H9 (cell line): ENCODE measurements around the gene RGS3. TPM values are rescaled to one million over a fixed set of nuclear protein-coding genes. Genes with fewer than 3 reads are reported as not detected.
A peak's percentile ranks its signal among the peaks of the same experiment; 100 is the strongest.

Experiments used
- DNase-seq: peaks from one replicate; pipeline ENCODE4 v3.0.0-alpha.2; 2017
- H2AFZ ChIP-seq: one replicate; pipeline ENCODE4 v1.6.1; 2013; ENCODE audit warnings: mild to moderate bottlenecking, low read length, control low read depth, moderate library complexity
- H2AK5ac ChIP-seq: 2 replicates; pipeline ENCODE4 v1.6.1; 2013; ENCODE audit warnings: low read length, control low read depth, mixed read lengths; ENCODE audit not compliant: insufficient read length
- H2BK120ac ChIP-seq: one replicate; pipeline ENCODE4 v1.6.1; 2013; ENCODE audit warnings: low read depth, mild to moderate bottlenecking, low read length, control low read depth, inconsistent platforms; ENCODE audit not compliant: poor library complexity, severe bottlenecking
- H2BK12ac ChIP-seq: 2 replicates; pipeline ENCODE4 v1.6.1; 2013; ENCODE audit warnings: low read length, control low read depth, mixed read lengths, low read depth; ENCODE audit not compliant: insufficient read length
- H2BK15ac ChIP-seq: 2 replicates; pipeline ENCODE4 v1.6.1; 2013; ENCODE audit warnings: low read depth, low read length, control low read depth
- H2BK20ac ChIP-seq: one replicate; pipeline ENCODE4 v1.6.1; 2013; ENCODE audit warnings: low read depth, mild to moderate bottlenecking, low read length, control low read depth, inconsistent platforms; ENCODE audit not compliant: poor library complexity, severe bottlenecking
- H2BK5ac ChIP-seq: 2 replicates; pipeline ENCODE4 v1.6.1; 2013; ENCODE audit warnings: low read length, control low read depth, mixed read lengths; ENCODE audit not compliant: insufficient read length
- H3K14ac ChIP-seq: 2 replicates; pipeline ENCODE4 v1.6.1; 2013; ENCODE audit warnings: low read length, control low read depth; ENCODE audit not compliant: insufficient read depth
- H3K18ac ChIP-seq: 2 replicates; pipeline ENCODE4 v1.6.1; 2013; ENCODE audit warnings: low read depth, mild to moderate bottlenecking, mixed read lengths, low read length, control low read depth; ENCODE audit not compliant: insufficient read length
- H3K23ac ChIP-seq: 2 replicates; pipeline ENCODE4 v1.6.1; 2013; ENCODE audit warnings: low read length, control low read depth, mixed read lengths, low read depth; ENCODE audit not compliant: insufficient read length
- H3K23me2 ChIP-seq: 2 replicates; pipeline ENCODE4 v1.6.1; 2013; ENCODE audit warnings: low read depth, mild to moderate bottlenecking, mixed read lengths, low read length, control low read depth; ENCODE audit not compliant: insufficient read length, poor library complexity, severe bottlenecking
- H3K27ac ChIP-seq: 2 replicates; pipeline ENCODE4 v1.5.1; 2013; ENCODE audit warnings: low read length, control low read depth, mixed read lengths, low read depth; ENCODE audit not compliant: insufficient read length
- H3K27me3 ChIP-seq: 2 replicates; pipeline ENCODE4 v1.6.1; 2013; ENCODE audit warnings: low read length, control low read depth, inconsistent platforms; ENCODE audit not compliant: insufficient read depth
- H3K4ac ChIP-seq: 2 replicates; pipeline ENCODE4 v1.6.1; 2013; ENCODE audit warnings: low read depth, mild to moderate bottlenecking, control low read depth, inconsistent platforms, low read length, moderate library complexity
- H3K4me1 ChIP-seq: 2 replicates; pipeline ENCODE4 v1.6.1; 2013; ENCODE audit warnings: low read length, control low read depth, inconsistent platforms; ENCODE audit not compliant: insufficient read depth
- H3K4me2 ChIP-seq: 2 replicates; pipeline ENCODE4 v1.6.1; 2013; ENCODE audit warnings: low read length, control low read depth, mixed read lengths; ENCODE audit not compliant: insufficient read length, insufficient read depth
- H3K56ac ChIP-seq: 2 replicates; pipeline ENCODE4 v1.6.1; 2013; ENCODE audit warnings: low read depth, mild to moderate bottlenecking, mixed read lengths, low read length, control low read depth; ENCODE audit not compliant: insufficient read length
- H3K79me1 ChIP-seq: 2 replicates; pipeline ENCODE4 v1.6.1; 2013; ENCODE audit warnings: low read depth, mild to moderate bottlenecking, moderate library complexity, low read length, control low read depth, inconsistent platforms; ENCODE audit not compliant: insufficient read depth, poor library complexity, severe bottlenecking
- H3K79me2 ChIP-seq: 2 replicates; pipeline ENCODE4 v1.6.1; 2013; ENCODE audit warnings: low read length, control low read depth, inconsistent platforms; ENCODE audit not compliant: insufficient read depth
- H3K9ac ChIP-seq: 2 replicates; pipeline ENCODE4 v1.6.1; 2013; ENCODE audit warnings: low read length, control low read depth, mixed read lengths; ENCODE audit not compliant: insufficient read length; ENCODE audit errors: extremely low read depth
- H3K9me3 ChIP-seq: one replicate; pipeline ENCODE4 v1.6.1; 2013; ENCODE audit warnings: low read depth, low read length, inconsistent platforms; ENCODE audit not compliant: control insufficient read depth
- H3T11ph ChIP-seq: one replicate; pipeline ENCODE4 v1.6.1; 2013; ENCODE audit warnings: mild to moderate bottlenecking, low read length, control low read depth, inconsistent platforms
- H4K20me1 ChIP-seq: one replicate; pipeline ENCODE4 v1.6.1; 2013; ENCODE audit not compliant: control insufficient read depth, insufficient read length, insufficient read depth
- H4K5ac ChIP-seq: 2 replicates; pipeline ENCODE4 v1.6.1; 2013; ENCODE audit warnings: low read depth, mild to moderate bottlenecking, mixed read lengths, low read length, control low read depth; ENCODE audit not compliant: insufficient read length
- H4K8ac ChIP-seq: replicated peaks from 2 replicates; pipeline ENCODE4 v1.6.1; 2013; ENCODE audit warnings: low read length, control low read depth, mixed read lengths, low read depth; ENCODE audit not compliant: insufficient read length
- H4K91ac ChIP-seq: 2 replicates; pipeline ENCODE4 v1.6.1; 2013; ENCODE audit warnings: low read depth, mild to moderate bottlenecking, moderate library complexity, mixed read lengths, low read length, control low read depth; ENCODE audit not compliant: insufficient read length
- H3K27ac Mint-ChIP-seq, 3 experiments: 2 replicates in 2 of 3; 3 replicates in 1 of 3; pipeline ENCODE4 v1.8.0; 2020 to 2021; ENCODE audit warnings: mixed read lengths in 3 of 3, mild to moderate bottlenecking in 1 of 3, moderate library complexity in 1 of 3
- H3K27me3 Mint-ChIP-seq: 2 replicates; pipeline ENCODE4 v1.8.0; 2021; ENCODE audit warnings: low read depth, mild to moderate bottlenecking, moderate library complexity, mixed read lengths
- H3K36me3 Mint-ChIP-seq, 3 experiments: 2 replicates in 2 of 3; 3 replicates in 1 of 3; pipeline ENCODE4 v1.8.0; 2020 to 2021; ENCODE audit warnings: low read depth in 3 of 3, mixed read lengths in 3 of 3; ENCODE audit not compliant: insufficient read depth in 1 of 3
- H3K4me1 Mint-ChIP-seq, 2 experiments: 2 replicates each; pipeline ENCODE4 v1.8.0; 2020; ENCODE audit warnings: mixed read lengths in 2 of 2
- H3K4me3 Mint-ChIP-seq, 2 experiments: 2 replicates in 1 of 2; 3 replicates in 1 of 2; pipeline ENCODE4 v1.8.0; 2020 to 2021; ENCODE audit warnings: mild to moderate bottlenecking in 2 of 2, mixed read lengths in 2 of 2, moderate library complexity in 1 of 2
- H3K9me3 Mint-ChIP-seq, 2 experiments: 2 replicates in 1 of 2; 3 replicates in 1 of 2; pipeline ENCODE4 v1.8.0; 2020; ENCODE audit warnings: mild to moderate bottlenecking in 2 of 2, mixed read lengths in 2 of 2, moderate library complexity in 1 of 2
- CTCF ChIP-seq: fragments of 200-600 bp; sonication (generic); conservative IDR thresholded peaks from 3 replicates; pipeline ENCODE4 v1.8.0; 2021; ENCODE audit warnings: antibody characterized with exemption, mild to moderate bottlenecking
- WGBS: extraction: QIAGEN DNeasy Blood & Tissue Kit; methylation state at CpG from one replicate; pipeline ENCODE4 v1.1.7; 2013; ENCODE audit warnings: missing lambda C conversion rate, low lambda C conversion rate, mixed read lengths; ENCODE audit not compliant: insufficient read length; ENCODE audit errors: extremely low coverage; 5-methylcytosine and 5-hydroxymethylcytosine counted together
- total RNA-seq: library from RNA; stranded (reverse); gene quantifications from 2 replicates; pipeline ENCODE4 v1.2.1, GENCODE V29; 2021

RGS3 gene
- total RNA-seq, 1 experiment from 2014 or later, result 13.9 TPM

- Histone ChIP-seq H3T11ph (no peak overlapping the region), H3K9ac (no peak overlapping the region)
- H3K27ac Mint-ChIP-seq, result no peak overlapping the region
These were observed 125.9 kb downstream of the RGS3 start for GRCh38 chr9:113589407-113589806.

More at GRCh38 chr9:113589407-113589806, 125.9 kb downstream of the RGS3 start:
- Histone ChIP-seq H2AK5ac (no peak overlapping the region), H3K79me1 (no peaks in the 10 kb centered on the region), H4K5ac (no peak overlapping the region), H3K56ac (no peak overlapping the region), H3K27me3 (no peaks in the 10 kb centered on the region), H4K20me1 (no peaks in the 10 kb centered on the region), H4K91ac (peak overlapping the region; percentile 6), H3K4ac (no peak overlapping the region), H2BK15ac (no peak overlapping the region), H2BK120ac (no peak overlapping the region), H2AFZ (no peak overlapping the region), H3K23me2 (peaks cover 5% of the 10 kb centered on the region), H4K8ac (no peak overlapping the region), H3K18ac (no peak overlapping the region), H3K27ac (no peak overlapping the region), H3K14ac (no peak overlapping the region; the same call in 1 of the 2 replicates), H3K79me2 (no peaks in the 10 kb centered on the region), H3K9me3 (no peaks in the 10 kb centered on the region), H3K23ac (no peak overlapping the region), H2BK20ac (no peak overlapping the region), H2BK5ac (no peak overlapping the region), H3K4me2 (no peak overlapping the region), H2BK12ac (no peak overlapping the region), H3K4me1 (peaks cover 2% of the 10 kb centered on the region)
- Mint-ChIP-seq H3K36me3 (peaks cover 0 to 4% (median 3%) of the 10 kb centered on the region in 3 experiments; a peak in 1 of 7 replicates), H3K4me1 (peaks cover 31 to 32% of the 10 kb centered on the region in 2 experiments), H3K9me3 (no peaks in the 10 kb centered on the region), H3K27me3 (no peaks in the 10 kb centered on the region), H3K4me3 (no peak overlapping the region)
- WGBS, result no CpG with 5 or more reads among the region's 7 CpGs
- no peak for DNase-seq
- TF ChIP-seq CTCF, result no peak
